Common myeloid progenitor, CD34-positive (primary cell): ENCODE results near the gene SYNPO2L. TPM values are rescaled to one million over a fixed set of nuclear protein-coding genes. Genes with fewer than 3 reads are reported as not detected.
A peak's percentile ranks its signal among the peaks of the same experiment; 100 is the strongest.
"Not testable (repeated sequence)": the region's sequence is repeated elsewhere in the genome, so short reads cannot be mapped to it uniquely, and the experiment has no call there.

Experiments
- CTCF ChIA-PET: fragments of 350-600 bp; sonication (Branson Sonifier 250); formaldehyde crosslinking; loops from one replicate; lab custom pipeline; 2021; ENCODE audit warnings: antibody characterized with exemption; lab: Charles Lee
- POLR2A ChIA-PET: fragments of 350-600 bp; sonication (Branson Sonifier 250); formaldehyde crosslinking; loops from one replicate; lab custom pipeline; 2021; ENCODE audit warnings: antibody characterized with exemption; lab: Charles Lee
- DNase-seq, 3 donors: peaks; one replicate each; pipeline versions ENCODE4 v3.0.0 to v3.0.0-alpha.2; 2013
- H3K27ac ChIP-seq, 2 experiments: 1 replicate in 1 of 2; 2 replicates in 1 of 2; pipeline ENCODE4 v1.7.0; 2013; ENCODE audit warnings: inconsistent platforms in 2 of 2, low read length in 2 of 2, mild to moderate bottlenecking in 2 of 2, low read depth in 1 of 2, moderate library complexity in 1 of 2; ENCODE audit not compliant: severe bottlenecking in 2 of 2, insufficient read depth in 1 of 2, poor library complexity in 1 of 2
- H3K27me3 ChIP-seq, 5 experiments: replicated peaks in 2 of 5; 1 replicate in 3 of 5; 2 replicates in 2 of 5; pipeline versions ENCODE4 v1.6.1 to v1.7.0; 2013; ENCODE audit warnings: low read length in 4 of 5, mild to moderate bottlenecking in 2 of 5, moderate library complexity in 2 of 5, inconsistent platforms in 1 of 5; ENCODE audit not compliant: insufficient read depth in 5 of 5, control insufficient read depth in 4 of 5
- H3K36me3 ChIP-seq, 4 experiments: 1 replicate in 2 of 4; 2 replicates in 2 of 4; pipeline versions ENCODE4 v1.6.1 to v1.7.0; 2013; ENCODE audit warnings: low read length in 3 of 4, control low read depth in 1 of 4, mild to moderate bottlenecking in 1 of 4; ENCODE audit not compliant: control insufficient read depth in 4 of 4, insufficient read depth in 4 of 4
- H3K4me1 ChIP-seq, 4 experiments: 1 replicate in 3 of 4; 2 replicates in 1 of 4; pipeline versions ENCODE4 v1.6.1 to v1.7.1; 2013; ENCODE audit warnings: low read length in 3 of 4, mild to moderate bottlenecking in 3 of 4, control low read depth in 1 of 4, inconsistent platforms in 1 of 4, moderate library complexity in 1 of 4; ENCODE audit not compliant: control insufficient read depth in 4 of 4, insufficient read depth in 4 of 4; ENCODE audit errors: control extremely low read depth in 1 of 4
- H3K4me3 ChIP-seq, 7 experiments: 1 replicate in 4 of 7; 2 replicates in 3 of 7; pipeline versions ENCODE4 v1.5.1 to v1.7.0; 2013; ENCODE audit warnings: mild to moderate bottlenecking in 7 of 7, low read length in 6 of 7, moderate library complexity in 6 of 7, inconsistent platforms in 2 of 7, low read depth in 2 of 7, control low read depth in 1 of 7; ENCODE audit not compliant: insufficient read depth in 4 of 7, control insufficient read depth in 1 of 7; ENCODE audit errors: extremely low read depth in 1 of 7
- H3K9me3 ChIP-seq, 5 experiments: 1 replicate in 4 of 5; 2 replicates in 1 of 5; pipeline versions ENCODE4 v1.6.1 to v1.7.1; 2013; ENCODE audit warnings: low read length in 4 of 5, mild to moderate bottlenecking in 2 of 5, inconsistent platforms in 1 of 5, low read depth in 1 of 5, moderate library complexity in 1 of 5; ENCODE audit not compliant: control insufficient read depth in 4 of 5, insufficient read depth in 2 of 5; ENCODE audit errors: control extremely low read depth in 1 of 5
- WGBS: methylation state at CpG from one replicate; pipeline ENCODE4 v1.1.5; 2013; ENCODE audit not compliant: insufficient coverage; 5-methylcytosine and 5-hydroxymethylcytosine counted together
- polyA plus RNA-seq: library from polyadenylated mRNA; unstranded; fragments of 120-200 nt; gene quantifications from one replicate; pipeline ENCODE4 v1.2.1, GENCODE V29; 2013

SYNPO2L gene
- polyA plus RNA-seq = 0.11 TPM

DNA sequence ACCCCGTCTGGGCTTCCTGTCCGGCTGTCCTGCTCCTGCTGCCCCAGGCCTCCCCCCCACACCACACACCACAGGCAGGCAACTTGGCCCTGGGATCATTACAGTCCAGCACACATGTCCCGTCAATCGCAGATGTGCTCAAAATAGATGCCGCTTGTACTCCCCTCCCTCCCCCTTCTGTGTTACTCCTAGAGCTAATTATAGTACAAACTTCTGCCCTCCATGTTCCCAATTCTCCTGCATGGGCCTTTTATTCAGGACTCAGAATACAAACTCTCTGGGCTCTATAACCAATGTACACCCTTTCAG is at the start of gene SYNPO2L:
Gene SYNPO2L (minus strand): TSS at position 40 of the 309 bp plus-strand sequence. CDS start 107 bp downstream, outside the sequence.
- Histone ChIP-seq H3K4me1 (peaks cover 5 to 29% (median 11%) of the 10 kb centered on the region in 4 experiments), H3K36me3 (no peaks in the 10 kb centered on the region), H3K27me3 (no peaks in the 10 kb centered on the region), H3K4me3 (peak within 1 kb of the TSS in 2 of 7 experiments; percentile 23 to 51), H3K9me3 (no peaks in the 10 kb centered on the region), H3K27ac (no peak within 1 kb of the TSS)
- POLR2A ChIA-PET = no interaction called here
- DNase-seq = no peak
- WGBS = 86% methylated on average over 5 of the region's 5 CpGs
- CTCF ChIA-PET = no interaction called here

DNA sequence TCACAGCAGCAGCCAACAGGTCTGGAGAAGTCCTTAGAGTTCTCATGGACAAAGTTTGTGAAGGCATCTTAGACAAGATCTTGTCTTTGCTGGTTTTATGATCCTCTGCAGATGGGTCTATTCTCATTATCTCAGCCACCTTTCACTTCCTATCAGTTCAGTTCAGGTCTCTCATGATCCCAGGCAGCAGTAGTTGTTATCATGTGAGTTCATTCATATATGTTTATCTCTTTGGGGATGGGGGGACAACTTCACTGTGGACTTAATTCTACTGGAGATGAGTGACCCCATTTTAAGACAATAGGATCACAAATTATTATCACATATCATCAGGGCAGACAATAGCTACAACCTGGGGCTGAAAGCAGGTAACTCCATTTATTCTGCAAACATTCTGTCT is 48.1 kb upstream of the SYNPO2L start:
- H3K36me3 ChIP-seq, CTCF ChIA-PET, H3K4me3 ChIP-seq, H3K27me3 ChIP-seq, H3K27ac ChIP-seq, H3K4me1 ChIP-seq, H3K9me3 ChIP-seq, DNase-seq, POLR2A ChIA-PET: not testable (repeated sequence)

GRCh38 chr10:73698819-73699218 is 43.0 kb upstream of the SYNPO2L start:
- POLR2A ChIA-PET, CTCF ChIA-PET, H3K36me3 ChIP-seq, H3K4me3 ChIP-seq, H3K27ac ChIP-seq, H3K4me1 ChIP-seq, DNase-seq, H3K27me3 ChIP-seq, H3K9me3 ChIP-seq: not testable (repeated sequence)
- no CpG with 5 or more reads among the region's 2 CpGs for WGBS

DNA sequence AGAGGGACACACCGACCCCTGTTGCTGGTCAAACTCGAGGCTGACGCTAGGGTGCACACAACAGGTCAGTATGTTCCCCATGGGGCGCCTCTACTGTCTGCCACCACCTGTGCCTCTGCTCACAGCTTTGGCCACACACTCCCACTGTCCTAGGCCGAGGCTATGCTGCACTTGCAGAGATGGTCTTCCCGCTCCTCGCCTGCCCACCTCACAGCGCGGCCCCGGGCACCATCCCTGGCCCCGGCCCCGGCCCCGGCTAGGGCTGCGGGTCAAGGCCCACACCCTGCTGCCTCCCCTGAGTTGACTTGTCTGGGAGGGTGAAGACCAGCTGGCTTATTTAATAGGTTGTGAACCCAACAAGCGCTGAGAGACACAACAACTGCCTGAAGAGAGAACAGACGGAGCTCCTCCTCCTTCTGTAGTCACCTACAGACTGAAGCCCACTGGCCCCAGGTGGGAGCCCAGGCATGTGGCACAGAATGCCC is 41.9 kb upstream of the SYNPO2L start, which contains the start of gene AGAP5:
Gene AGAP5 (minus strand): TSS at position 435 of the 485 bp plus-strand sequence. CDS start 354 bp downstream, at position 81.
- H3K9me3 ChIP-seq, H3K27ac ChIP-seq, H3K36me3 ChIP-seq, POLR2A ChIA-PET, H3K27me3 ChIP-seq, H3K4me3 ChIP-seq, H3K4me1 ChIP-seq, CTCF ChIA-PET, DNase-seq: not testable (repeated sequence)
- 100% methylated on average over 5 of the region's 16 CpGs for WGBS

DNA sequence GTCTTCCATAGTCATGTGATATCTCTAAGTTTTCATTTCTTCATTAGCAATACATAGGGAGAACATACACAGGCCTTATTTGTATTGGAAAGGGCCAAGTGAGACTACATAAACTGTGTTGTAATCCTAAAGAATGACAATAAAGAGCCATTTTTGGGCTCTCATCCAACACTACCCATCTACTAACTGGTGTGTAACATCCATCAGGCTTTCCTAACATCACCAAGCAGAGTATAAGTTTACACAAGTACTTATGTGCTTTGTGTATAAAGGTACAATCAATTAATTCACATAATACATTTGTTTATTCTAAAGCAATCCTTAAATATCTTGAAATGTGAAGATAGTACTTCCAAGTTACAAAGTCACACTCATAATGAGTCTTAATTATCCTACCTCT is 39.5 kb upstream of the SYNPO2L start:
- CTCF ChIA-PET, H3K27ac ChIP-seq, POLR2A ChIA-PET, H3K27me3 ChIP-seq, DNase-seq, H3K9me3 ChIP-seq, H3K36me3 ChIP-seq, H3K4me1 ChIP-seq, H3K4me3 ChIP-seq: not testable (repeated sequence)

DNA sequence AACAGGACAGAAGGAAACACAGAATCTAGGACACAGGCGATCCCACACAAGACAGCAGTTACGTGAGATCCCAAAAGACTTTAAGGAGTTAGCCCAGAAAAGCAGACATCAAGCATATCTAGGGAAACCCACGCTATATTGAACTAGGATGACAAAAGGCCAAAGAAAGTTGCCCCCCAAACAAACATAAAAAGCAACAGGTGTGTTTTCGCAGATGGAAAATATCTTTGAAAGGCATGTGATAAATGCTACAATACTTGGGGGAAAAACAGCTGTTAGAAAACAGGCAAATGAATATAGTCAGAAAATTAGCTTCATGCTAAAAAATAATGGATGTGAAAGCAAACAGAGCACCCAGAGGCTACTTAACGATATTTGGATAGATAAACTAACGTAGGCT is 34.9 kb upstream of the SYNPO2L start:
- H3K36me3 ChIP-seq, DNase-seq, H3K27ac ChIP-seq, POLR2A ChIA-PET, H3K4me3 ChIP-seq, CTCF ChIA-PET, H3K27me3 ChIP-seq, H3K9me3 ChIP-seq, H3K4me1 ChIP-seq: not testable (repeated sequence)
- WGBS = 100% methylated on average over 2 of the region's 6 CpGs

DNA sequence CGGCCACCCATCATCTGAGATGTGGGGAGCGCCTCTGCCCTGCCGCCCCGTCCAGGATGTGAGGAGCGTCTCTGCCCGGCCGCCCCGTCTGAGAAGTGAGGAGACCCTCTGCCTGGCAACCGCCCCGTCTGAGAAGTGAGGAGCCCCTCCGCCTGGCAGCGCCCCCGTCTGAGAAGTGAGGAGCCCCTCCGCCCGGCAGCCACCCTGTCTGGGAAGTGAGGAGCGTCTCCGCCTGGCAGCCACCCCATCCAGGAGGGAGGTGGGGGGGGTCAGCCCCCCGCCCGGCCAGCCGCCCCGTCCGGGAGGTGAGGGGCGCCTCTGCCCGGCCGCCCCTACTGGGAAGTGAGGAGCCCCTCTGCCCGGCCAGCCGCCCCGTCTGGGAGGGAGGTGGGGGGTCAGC is 33.8 kb upstream of the SYNPO2L start:
- CTCF ChIA-PET, POLR2A ChIA-PET, H3K4me1 ChIP-seq, H3K36me3 ChIP-seq, H3K27ac ChIP-seq, DNase-seq, H3K4me3 ChIP-seq, H3K9me3 ChIP-seq, H3K27me3 ChIP-seq: not testable (repeated sequence)
- 100% methylated on average over 7 of the region's 28 CpGs for WGBS
